ENCODE data around the gene EIF1AY. TPM values are rescaled to one million over a fixed set of nuclear protein-coding genes. Genes with fewer than 3 reads are reported as not detected.

EIF1AY gene
- total RNA-seq, 2 donors from 2014 or later = 51.2 TPM; not detected in 1

DNA sequence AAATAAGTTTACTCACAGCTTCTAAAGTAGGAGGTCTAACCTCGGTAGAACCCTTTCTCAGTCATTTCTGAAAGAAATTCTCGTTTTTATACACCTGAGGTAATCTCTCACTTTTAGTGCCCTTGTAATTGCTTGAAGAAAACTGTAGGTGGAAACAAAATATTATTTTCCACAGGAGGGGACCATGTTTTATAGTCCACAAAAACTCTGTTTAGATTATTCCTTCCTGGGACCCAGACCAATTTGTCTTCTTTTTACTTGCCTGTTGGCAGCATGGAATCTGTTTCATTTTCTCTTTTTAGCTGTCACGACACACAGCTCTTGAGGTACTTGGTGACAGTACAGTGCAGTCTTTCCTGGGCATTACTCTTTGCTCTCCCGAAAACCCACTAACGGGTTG lies 930 bp downstream of the EIF1AY start:
- H3K9me3 Mint-ChIP-seq = no peaks in the 10 kb centered on the region
- peak overlapping the region; percentile 99 for H3K27ac Mint-ChIP-seq
- H3K4me1 Mint-ChIP-seq (ENCODE audit: low read depth) = no peaks in the 10 kb centered on the region
- no peaks in the 10 kb centered on the region for H3K36me3 Mint-ChIP-seq (ENCODE audit: insufficient read depth in 2 of 2)
- no peak for DNase-seq
- ATAC-seq (replicated peaks in 1 of 2) = no peak
- H3K27me3 Mint-ChIP-seq (ENCODE audit: low read depth) = no peaks in the 10 kb centered on the region
- peak overlapping the region in 1 of 2 donors; percentile 98 for H3K4me3 Mint-ChIP-seq

DNA sequence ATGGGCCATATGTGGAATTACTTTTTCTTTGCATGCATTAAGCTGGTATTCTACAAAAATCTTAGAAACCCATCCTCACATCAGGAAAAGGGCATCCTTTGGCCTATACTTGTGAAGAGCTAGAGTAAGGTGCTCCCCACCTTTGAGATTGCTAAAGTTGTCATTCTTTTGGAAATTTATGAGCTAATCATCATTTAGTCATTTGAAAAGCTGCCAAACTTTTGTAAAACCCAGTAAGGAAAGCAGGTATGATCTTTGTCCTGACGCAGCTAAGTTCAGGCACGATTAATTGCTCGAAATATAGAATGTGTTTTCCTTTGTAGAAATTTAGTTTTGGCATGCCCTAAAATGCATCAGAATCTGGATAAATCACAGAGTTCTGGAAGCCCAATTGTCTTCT lies 2.6 kb downstream of the EIF1AY start:
- Mint-ChIP-seq H3K4me3 (peak overlapping the region in 1 of 2 donors; percentile 43), H3K9me3 (no peaks in the 10 kb centered on the region), H3K36me3 (ENCODE audit: insufficient read depth in 2 of 2) (no peaks in the 10 kb centered on the region), H3K27ac (no peak overlapping the region), H3K27me3 (ENCODE audit: low read depth) (no peaks in the 10 kb centered on the region), H3K4me1 (ENCODE audit: low read depth) (no peaks in the 10 kb centered on the region)
- ATAC-seq (replicated peaks in 1 of 2) (no peak), DNase-seq (no peak)

DNA sequence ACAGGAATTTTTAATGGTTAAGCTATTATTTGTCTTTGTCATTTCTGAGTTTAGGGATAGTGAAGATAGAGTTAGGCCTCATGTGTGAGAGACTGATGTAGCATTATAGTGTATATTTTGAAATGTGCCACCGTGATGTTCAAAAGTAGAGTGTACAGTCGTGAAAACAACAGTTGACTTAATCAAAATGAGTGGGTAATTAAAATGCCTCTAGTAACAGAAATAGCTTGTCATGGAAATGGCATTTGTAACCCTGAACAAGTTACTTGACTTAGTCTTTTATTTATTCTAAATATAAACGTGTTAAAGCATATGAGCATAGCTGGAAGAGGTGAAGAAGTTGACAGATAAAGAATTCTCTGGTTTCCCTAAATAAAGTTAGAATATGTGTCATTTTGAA lies 6.1 kb downstream of the EIF1AY start:
- no peak overlapping the region for H3K4me3 Mint-ChIP-seq
- H3K27ac Mint-ChIP-seq = no peak overlapping the region
- no peaks in the 10 kb centered on the region for H3K36me3 Mint-ChIP-seq (ENCODE audit: insufficient read depth in 2 of 2)
- no peaks in the 10 kb centered on the region for H3K9me3 Mint-ChIP-seq
- no peaks in the 10 kb centered on the region for H3K4me1 Mint-ChIP-seq (ENCODE audit: low read depth)
- DNase-seq (no peak), ATAC-seq (replicated peaks in 1 of 2) (no peak)
- H3K27me3 Mint-ChIP-seq (ENCODE audit: low read depth) = no peaks in the 10 kb centered on the region

DNA sequence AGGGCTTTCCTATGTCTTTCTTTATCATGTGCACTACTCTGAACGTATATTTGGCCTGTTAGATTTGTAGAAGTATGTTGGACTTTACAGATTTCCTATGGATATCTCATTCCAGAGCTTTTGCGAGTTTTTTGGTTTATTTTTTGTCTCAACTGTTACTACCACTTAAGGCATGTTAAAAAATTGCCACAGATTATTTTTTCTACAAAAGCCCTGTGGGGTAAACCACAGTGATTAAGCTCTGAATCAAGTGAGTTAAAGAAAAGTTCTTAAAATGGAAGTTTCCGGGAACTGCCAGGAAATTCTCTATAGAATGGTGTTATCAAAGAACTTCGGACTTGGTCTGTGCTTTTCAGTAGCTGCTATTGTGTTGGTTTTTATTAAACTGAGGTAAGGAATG lies 10.6 kb downstream of the EIF1AY start:
- H3K4me3 Mint-ChIP-seq = no peak overlapping the region
- ATAC-seq (replicated peaks in 1 of 2) (no peak), DNase-seq (no peak)
- H3K27ac Mint-ChIP-seq = no peak overlapping the region
- H3K27me3 Mint-ChIP-seq (ENCODE audit: low read depth) = no peaks in the 10 kb centered on the region
- H3K36me3 Mint-ChIP-seq (ENCODE audit: insufficient read depth in 2 of 2) = no peaks in the 10 kb centered on the region
- no peaks in the 10 kb centered on the region for H3K4me1 Mint-ChIP-seq (ENCODE audit: low read depth)
- no peaks in the 10 kb centered on the region for H3K9me3 Mint-ChIP-seq

Other genes starting within 250 kb of the EIF1AY start
- not detected for gene RPS4Y2, start 180.3 kb downstream of the EIF1AY start, total RNA-seq